ENCODE measurements around the gene TMPRSS11D.

DNA sequence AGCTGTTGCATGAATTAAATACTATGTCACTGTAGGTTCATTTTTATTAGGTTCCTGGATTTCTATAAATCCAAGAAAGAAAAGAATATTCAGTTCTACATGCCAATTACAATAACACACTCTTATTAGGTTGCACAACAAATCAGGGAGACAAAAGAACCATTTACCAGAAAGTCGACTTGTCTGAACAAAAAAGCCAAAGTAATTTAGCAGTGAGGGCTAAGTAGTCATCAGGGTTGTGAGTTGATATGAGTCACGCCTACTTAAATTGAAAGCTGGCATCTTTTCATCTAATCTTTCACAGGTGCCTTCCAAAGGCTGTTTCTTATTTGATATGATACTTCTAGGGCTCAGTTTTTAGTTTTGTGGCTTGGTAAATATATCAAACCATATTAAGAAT lies 104.2 kb downstream of the TMPRSS11D start:
- TF ChIP-seq CTCF (IDR thresholded peaks at IDR 0.05; ENCODE audit: poor library complexity, severe bottlenecking): no peak
- TF ChIP-seq RAD21 (conservative IDR thresholded peaks at IDR 0.05): no peak
- TF ChIP-seq POLR2AphosphoS5 (IDR thresholded peaks at IDR 0.05): no peak
- TF ChIP-seq EZH2 (IDR thresholded peaks at IDR 0.05; ENCODE audit: borderline replicate concordance, insufficient read depth, low read length, poor library complexity, severe bottlenecking): no peak
- TF ChIP-seq EP300 (conservative IDR thresholded peaks at IDR 0.05; ENCODE audit: poor library complexity, severe bottlenecking): no peak
